HG02642 (cell line): Measurements from ENCODE around the gene TMEM94.
"Not testable (repeated sequence)": the region's sequence is repeated elsewhere in the genome, so short reads cannot be mapped to it uniquely, and the experiment has no call there.

Experiments
- ATAC-seq: cut with Tn5 transposase; IDR thresholded peaks from one replicate; pipeline ENCODE4 v1.9.1; 2021; ENCODE audit warnings: mild to moderate bottlenecking; ENCODE audit not compliant: unreplicated experiment, poor library complexity

Gene TMEM94

DNA sequence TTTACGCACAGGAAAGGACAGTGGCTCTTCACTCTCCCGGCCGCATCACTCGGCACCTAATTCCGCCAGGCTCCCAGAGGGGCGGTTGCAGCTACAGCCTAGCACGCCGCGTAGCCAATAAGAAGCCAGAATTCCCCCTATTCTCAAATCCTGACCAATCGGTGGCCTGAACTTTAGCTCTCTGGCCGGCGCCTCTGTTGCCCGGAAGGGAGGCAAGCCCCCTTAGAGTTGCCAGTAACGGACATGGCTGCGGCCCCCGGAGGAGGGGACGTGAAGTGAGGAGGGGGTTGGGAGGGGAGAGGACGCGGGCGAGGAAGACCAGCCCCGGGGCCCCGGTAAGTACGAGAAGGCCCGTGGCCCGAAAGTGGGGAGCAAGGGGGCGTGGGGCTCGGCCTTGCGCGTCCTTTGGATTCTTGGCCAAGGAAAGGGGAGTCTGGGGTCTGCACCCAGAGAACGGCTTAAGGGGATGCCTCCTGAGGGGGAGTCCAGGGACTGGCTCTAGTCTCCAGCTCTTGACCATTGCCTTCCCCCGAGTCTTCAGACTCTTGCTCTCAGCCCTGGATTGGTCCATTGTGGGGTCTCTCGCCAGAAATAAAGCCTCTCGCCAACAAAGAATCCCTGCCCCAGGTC, at the start of gene TMEM94:
Gene TMEM94, plus strand, starts transcription at position 219 of the 630 bp plus-strand sequence. CDS start 15,271 bp downstream, outside the sequence.
- ATAC-seq, result peak; percentile 95

DNA sequence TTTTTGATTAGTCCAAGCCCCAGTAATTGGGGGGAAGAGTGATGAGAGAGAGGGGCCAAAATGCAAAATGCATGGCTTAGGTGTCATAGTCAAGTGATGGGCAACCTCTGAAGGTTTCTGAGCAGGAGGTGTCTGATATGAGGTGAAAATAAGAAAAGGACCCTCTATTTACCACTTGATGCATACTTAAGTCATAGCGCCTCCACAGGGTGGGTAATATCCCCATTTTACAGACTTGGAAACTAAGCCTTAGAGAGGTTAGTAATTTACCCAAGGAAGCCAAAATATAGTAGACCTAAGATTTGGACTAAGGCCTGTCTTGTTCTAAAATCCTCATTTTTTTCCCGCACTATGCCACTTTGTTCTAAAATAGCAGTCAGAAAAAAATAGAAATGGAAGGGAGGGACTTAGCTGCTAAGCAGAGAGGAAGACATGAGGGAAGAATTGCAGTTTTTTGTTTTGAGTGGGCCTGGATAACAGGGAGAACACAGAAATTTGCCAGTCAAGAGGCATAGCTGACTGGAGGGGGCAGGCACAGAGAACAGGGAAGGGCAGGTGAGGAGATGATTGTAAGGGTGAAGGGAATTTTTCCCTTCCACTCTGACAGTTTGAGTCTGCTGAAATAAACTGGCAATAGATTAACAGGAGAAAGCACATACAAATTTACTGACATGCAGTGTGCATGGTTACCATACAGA, 48.6 kb upstream of the TMEM94 start:
- no peak for ATAC-seq

DNA sequence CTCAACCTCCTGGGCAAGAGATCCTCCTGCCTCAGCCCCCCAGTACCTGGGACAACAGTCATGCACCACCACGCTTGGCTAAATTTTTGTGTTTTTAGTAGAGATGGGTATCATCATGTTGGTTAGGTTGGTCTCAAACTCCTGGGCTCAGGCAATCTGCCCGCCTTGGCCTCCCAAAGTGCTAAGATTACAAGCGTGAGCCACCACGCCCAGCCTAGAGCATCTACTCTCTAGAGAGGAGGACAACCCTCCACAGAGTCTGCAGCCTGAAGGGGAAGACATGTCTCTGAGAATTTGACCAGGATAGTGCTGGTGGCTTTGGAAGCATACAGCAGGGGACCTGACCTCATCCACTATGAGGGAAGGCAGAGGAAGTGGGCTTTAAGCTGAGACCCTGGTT, 46.3 kb upstream of the TMEM94 start:
- no peak for ATAC-seq

DNA sequence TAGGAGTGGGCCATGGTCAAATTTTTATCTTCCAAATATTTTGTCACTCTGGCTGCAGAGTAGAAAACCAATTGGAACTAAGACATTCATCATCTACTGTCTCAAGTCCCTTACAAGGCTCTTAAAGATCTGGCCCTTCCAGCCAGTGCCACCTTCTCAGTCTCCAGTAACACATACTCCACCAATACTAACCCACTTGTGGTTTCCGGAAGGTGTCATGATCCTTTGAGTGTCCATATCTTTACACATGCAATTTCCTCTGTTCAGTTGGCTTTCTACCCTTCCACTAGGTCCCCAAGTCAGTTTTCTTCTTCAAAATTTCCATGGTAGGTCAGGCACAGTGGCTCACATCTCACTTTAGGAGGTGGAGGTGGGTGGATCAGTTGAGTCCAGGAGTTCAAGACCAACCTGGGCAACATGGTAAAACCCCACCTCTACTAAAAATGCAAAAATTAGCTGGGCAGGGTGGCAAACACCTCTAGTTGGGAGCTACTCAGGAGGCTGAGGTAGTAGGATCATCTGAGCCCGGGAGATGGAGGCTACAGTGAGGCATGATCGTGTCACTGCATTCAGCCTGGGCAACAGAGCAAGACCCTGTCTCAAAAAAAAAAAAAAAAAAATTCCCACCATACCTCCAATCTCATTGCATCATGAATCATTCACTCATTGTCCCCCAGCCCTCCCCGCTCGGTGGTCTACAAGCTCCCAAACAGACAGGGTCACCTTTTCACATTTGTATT, 44.9 kb upstream of the TMEM94 start:
- ATAC-seq, result no peak

DNA sequence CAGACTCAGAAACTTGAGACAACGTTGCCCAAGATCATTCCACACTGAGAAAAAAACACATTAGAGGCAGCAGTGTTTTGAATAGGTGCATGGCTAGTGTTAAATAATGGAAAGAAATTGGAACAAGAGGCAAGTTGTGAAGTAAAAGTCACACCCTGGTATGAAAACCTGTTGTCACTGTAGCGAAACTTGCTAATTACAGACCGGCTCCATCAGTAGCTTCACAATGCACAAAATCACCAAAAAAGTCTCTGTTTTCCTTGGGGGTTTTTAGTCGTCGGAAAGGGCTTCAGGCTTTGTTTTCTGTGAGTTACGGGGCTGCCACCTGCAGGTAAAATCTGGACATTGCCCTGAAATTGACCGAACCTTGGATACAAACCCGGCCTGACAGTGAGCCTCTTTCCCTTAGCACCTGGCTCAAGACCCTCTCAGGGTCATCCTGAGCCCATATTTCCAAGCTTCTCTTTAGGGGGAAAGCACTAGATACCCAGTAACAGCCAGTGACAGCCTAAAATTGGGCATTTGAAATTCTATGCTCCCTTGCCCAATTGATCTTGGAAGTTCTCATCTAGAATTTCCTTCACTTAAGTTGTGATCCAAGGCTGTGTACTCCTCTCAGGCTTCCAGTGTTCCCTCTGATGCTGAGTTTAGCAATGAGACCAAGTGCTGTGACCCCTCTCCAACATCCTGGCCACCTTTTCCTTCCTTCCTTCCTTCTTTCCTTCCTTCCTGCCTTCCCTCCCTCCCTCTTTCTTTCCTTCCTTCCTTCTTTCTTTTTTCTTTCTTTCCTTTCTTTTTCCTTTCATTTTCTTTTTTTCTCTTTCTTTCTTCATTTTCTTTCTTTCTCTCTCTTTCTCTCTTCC, 43.7 kb upstream of the TMEM94 start:
- peak; percentile 71 for ATAC-seq

DNA sequence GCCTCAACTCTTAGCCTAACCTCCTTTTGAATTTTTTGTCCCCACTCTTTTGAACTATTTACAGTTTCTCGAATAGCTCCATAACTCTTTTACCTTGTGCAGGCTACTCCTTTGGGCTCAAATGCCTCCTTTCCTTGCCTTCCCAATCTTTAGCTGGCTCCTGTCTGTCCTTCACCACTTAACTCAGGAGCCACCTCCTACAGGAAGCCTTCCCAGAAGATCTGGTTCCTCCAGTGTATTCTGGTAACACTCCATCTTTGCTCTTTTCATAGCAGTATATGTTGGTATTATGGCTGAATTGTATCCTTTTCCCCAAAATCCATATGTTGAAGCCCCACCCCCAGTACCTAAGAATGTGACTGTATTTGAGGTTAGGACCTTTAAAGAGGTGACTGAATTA, 41.9 kb upstream of the TMEM94 start:
- ATAC-seq, result no peak

DNA sequence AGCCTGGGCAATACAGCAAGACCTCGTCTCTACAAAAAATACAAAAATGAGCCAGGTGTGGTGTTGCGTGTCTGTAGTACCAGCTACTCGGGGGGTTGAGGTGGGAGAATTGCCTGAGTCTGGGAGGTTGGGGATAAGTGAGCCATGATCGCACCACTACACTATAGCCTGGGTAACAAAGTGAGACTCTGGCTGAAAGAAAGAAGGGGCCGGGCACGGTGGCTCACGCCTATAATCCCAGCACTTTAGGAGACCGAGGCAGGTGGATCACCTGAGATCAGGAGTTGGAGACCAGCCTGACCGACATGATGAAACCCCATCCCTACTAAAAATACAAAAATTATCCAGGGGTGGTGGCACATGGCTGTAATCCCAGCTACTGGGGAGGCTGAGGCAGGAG, 40.4 kb upstream of the TMEM94 start:
- no peak for ATAC-seq

DNA sequence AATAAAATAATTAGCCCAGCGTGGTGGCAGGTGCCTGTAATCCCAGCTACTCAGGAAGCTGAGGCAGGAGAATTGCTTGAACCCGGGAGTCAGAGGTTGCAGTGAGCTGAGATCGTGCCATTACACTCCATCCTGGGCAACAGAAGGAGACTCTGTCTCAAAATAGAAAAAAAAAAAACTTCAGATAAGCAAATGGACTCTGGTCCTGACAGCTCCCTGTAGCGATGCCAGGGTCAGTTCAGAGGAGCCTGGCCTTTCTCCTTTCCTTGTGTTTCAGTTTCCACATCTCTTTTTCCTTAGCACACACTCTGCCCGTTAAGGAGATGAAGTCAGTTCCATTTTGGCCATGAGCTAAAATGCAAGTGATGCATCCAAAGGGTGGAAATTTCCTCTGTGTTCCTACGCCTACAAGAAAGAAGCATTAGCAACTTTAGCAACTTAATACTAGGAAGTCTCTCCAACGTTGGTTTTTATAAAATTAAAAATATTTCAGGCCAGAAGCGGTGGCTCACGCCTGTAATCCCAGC, 39.3 kb upstream of the TMEM94 start:
- no peak for ATAC-seq

DNA sequence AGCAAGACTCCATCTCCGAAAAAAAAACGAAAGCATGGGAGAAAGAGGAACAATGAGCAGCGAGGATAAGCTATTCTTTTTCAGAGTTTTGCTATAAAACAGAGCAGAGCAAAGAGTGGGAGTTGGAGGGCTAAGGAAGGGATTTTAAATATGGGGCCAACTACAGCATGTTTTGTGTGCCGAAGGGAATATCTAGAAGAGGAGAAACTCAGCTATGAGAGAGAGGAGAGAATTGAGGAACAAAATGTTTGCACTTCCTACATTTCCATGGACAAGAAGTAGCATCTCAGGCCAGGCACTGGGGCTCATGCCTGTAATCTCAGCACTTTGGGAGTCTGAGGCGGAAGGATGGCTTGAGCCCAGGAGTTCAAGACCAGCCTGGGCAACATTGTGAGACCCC, 37.9 kb upstream of the TMEM94 start:
- no peak for ATAC-seq

DNA sequence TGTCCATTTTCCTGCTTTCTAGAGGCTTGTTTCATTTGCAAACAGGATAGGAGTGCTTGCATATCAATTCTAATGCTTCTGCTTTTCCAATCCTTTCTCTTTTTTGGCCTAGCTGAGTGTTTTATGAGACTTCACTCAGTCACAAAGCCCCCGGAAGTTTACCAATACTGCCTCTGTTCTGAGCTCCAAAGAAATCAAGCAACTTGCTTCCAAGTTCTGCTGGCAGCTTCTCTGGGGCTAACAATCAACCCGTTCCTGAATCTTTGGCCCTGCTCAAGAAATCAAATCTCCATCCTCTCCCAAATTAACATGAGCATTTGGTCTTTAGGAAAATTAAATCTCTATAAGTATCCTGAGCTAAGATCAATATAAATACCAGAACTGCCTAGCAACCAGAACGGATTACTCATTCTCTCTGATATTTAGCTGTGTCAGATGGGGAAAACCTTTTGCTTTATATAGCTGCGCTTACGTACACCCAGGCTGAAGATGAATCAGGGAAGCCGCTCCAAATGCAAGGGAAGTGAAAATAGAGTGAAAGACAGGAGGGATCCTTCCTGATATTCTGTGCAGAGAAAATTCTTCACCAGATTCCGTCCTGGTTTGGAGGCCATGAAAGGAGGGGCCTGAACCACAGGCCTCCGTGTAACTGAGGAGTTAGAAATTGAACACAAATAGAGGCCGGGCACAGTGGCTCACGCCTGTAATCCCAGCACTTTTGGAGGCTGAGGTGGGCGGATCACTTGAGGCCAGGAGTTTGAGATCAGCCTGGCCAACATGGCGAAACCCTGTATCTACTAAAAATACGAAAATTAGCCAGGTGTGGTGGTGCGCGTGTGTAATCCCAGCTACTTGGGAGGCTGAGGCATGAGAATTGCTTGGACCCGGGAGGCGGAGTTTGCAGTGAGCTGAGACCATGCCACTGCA, 27.6 kb upstream of the TMEM94 start:
- no peak for ATAC-seq

DNA sequence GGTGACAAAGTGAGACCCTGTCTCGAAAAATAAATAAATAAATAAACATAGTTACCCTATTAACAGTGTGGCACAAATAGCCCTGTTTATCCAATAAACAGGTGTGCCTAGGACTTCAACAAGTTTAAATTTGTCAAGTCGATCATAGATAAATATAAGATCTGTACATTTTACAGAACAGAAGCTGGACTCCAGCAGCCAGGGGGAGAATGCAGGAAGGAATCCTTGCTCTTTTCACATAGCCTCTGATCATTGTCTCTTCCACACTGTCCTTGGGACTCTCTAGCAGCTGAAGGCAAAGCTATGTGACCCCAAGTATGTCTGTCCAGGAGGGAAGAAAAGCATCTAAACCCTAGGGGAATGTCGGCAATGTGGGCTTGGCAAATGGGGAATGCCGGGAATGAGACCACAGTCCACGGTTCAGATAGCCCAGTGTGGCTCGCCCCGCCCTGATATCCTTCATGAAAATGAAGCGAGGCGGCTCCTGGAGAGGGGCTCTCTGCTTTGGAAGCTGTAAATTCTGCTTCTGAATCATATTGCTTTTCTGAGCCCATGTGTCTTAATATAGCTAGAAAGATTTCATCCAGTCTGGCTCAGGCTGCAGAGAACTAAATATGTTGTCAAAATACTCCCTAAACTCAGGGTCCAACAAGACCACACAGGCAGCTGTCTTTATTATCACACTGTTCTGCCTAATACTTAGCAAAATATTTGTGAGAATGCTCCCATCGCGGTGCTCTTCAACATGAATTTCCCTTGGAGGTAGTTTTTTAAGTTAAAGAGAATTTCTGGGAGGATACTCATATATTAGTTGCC, 26.1 kb upstream of the TMEM94 start:
- ATAC-seq, result no peak

DNA sequence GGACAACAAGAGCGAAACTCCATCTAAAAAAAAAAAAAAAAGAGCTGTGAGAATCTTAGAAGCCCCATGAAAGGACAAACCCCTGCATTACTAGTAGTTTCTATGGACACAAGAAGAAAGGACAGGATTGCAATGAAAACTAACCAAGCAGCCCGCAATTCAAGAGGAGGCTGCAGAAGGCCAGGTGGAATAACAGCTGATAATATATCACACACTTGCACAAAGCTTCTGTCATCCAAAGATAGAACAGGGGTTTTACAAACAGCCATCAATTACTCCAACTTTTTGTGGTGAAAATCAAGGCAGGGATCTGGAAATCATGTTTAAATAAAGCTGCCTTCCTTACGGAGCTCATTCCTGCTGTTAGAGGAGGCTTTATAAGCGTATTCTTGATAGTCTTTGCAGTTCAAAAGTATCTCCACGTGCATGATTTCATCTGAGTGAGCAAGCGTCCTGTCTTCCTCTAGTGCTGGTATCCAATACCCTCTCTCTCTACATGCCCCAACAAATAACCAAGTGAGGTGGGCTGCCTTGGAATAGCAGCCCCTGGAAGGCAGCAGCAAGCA, 23.1 kb upstream of the TMEM94 start:
- no peak for ATAC-seq

DNA sequence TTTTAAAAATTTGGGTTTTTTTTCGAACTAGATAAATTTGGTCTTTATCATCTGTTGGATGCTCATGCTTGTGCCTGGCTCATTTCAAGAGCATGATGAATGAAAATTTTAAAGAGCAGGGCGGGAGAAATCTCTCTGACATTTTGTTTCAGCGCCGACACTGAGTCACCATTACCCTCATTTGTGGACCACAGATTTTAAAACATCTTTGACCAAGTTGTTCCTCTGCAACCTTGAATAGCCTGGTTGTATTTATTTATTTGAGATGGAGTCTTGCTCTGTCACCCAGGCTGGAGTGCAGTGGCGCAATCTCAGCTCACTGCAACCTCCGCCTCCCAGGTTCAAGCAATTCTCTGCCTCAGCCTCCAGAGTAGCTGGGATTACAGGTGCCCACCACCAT, 22.0 kb upstream of the TMEM94 start:
- ATAC-seq, result not testable (repeated sequence)

DNA sequence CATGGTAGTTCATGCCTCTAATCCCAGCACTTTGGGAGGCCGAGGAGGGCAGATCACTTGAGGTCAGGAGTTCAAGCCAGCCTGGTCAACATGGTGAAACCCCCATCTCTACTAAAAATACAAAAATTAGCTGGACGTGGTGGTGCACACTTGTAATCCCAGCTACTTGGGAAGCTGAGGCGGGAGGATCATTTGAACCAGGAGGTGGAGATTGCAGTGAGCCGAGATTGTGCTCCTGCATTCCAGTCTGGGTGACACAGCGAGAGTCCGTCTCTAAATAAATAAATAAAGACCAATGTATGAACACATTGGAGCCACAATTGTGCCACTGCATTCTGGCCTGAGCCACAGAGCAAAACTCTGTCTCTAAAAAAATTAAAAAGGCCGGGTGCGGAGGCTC, 19.0 kb upstream of the TMEM94 start:
- not testable (repeated sequence) for ATAC-seq

DNA sequence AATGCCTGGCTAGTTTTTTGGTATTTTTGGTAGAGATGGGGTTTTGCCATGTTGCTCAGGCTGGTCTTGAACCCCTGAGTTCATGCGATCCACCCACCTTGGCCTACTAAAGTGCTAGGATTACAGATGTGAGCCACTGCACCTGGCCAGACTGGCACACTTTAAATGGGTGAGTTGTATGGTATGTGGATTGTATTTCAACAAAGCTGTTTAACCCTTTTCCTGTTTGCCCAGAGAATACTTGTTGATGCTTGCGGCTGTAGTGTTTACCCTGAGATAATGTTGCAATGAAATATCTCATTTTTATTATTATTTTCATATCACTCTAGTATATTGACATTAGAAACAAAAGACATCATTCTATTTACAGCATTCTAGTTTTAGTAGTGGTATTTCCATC, 17.1 kb upstream of the TMEM94 start:
- ATAC-seq, result no peak

DNA sequence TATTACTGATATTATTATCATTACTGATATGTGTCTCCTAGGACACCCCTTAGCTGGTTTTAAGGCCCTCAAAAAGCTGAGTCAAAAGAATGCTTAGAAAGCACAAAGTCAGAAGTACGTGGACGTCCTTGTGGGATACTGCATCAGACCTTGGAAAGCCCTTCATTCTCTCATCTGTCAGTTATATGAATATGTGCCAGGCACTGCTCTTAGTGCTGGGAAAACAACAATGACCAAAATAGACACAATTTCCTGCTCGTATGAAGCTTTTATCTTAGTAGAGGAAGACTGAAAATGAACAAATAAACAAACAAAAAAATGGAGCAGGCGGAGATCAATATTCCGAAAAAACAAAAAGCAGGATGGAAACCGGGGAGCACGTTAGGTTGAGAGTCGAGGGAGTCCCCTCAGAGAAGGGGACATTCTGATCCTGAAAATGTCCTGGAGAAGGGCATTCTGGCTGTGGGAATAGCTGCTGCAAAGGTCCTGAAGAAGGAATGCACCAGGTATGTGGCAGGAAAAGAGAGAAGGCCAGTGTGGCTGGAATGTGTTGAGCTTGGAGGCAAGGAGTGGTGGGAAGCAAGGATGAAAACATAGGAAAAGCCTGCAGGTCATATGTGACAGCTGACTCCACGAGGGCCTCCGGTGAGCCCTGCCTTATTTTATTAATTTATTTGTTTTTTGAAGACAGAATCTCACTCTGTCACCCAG, 15.5 kb upstream of the TMEM94 start:
- no peak for ATAC-seq
